Loucy (cell line): ENCODE data around the gene COL6A1.

Experiments
- H2AFZ ChIP-seq: fragments of 200-600 bp; sonication (generic); 2 replicates; pipeline ENCODE4 v1.6.0; 2016; ENCODE audit warnings: antibody characterized with exemption, mild to moderate bottlenecking, low read length, moderate library complexity
- H3F3A ChIP-seq: fragments of 200-600 bp; 2 replicates; pipeline ENCODE4 v1.6.0; 2016; ENCODE audit warnings: antibody characterized with exemption, low read depth, mild to moderate bottlenecking
- H3K27me3 ChIP-seq: fragments of 200-600 bp; sonication (generic); 2 replicates; pipeline ENCODE4 v1.6.1; 2014; ENCODE audit warnings: low read length, mild to moderate bottlenecking; ENCODE audit not compliant: insufficient read depth, poor library complexity, severe bottlenecking
- H3K36me3 ChIP-seq: fragments of 200-600 bp; sonication (generic); 2 replicates; pipeline ENCODE4 v1.6.1; 2016; ENCODE audit warnings: low read length; ENCODE audit not compliant: insufficient read depth
- H3K4me1 ChIP-seq: fragments of 200-600 bp; sonication (generic); 2 replicates; pipeline ENCODE4 v1.5.1; 2014; ENCODE audit warnings: low read length, mild to moderate bottlenecking; ENCODE audit not compliant: insufficient read depth, poor library complexity, severe bottlenecking
- H3K4me2 ChIP-seq: fragments of 200-600 bp; sonication (generic); 2 replicates; pipeline ENCODE4 v1.6.0; 2014; ENCODE audit warnings: antibody characterized with exemption, low read length, low read depth, mild to moderate bottlenecking; ENCODE audit not compliant: poor library complexity, severe bottlenecking
- H3K4me3 ChIP-seq: fragments of 200-600 bp; sonication (generic); 2 replicates; pipeline ENCODE4 v1.5.1; 2014; ENCODE audit warnings: low read length, mild to moderate bottlenecking, mixed read lengths; ENCODE audit not compliant: poor library complexity, severe bottlenecking
- H3K79me2 ChIP-seq: fragments of 200-600 bp; sonication (generic); 2 replicates; pipeline ENCODE4 v1.6.1; 2014; ENCODE audit warnings: low read length; ENCODE audit not compliant: insufficient read depth
- H3K9ac ChIP-seq: fragments of 200-600 bp; sonication (generic); 2 replicates; pipeline ENCODE4 v1.6.0; 2014; ENCODE audit warnings: mild to moderate bottlenecking, low read depth, low read length, moderate library complexity; ENCODE audit not compliant: poor library complexity, severe bottlenecking
- H3K9me2 ChIP-seq: fragments of 200-600 bp; sonication (generic); replicated peaks from 2 replicates; pipeline ENCODE4 v1.6.1; 2016; ENCODE audit warnings: low read depth, low read length, mixed read lengths
- H3K9me3 ChIP-seq: fragments of 200-600 bp; sonication (generic); 2 replicates; pipeline ENCODE4 v1.6.1; 2014; ENCODE audit warnings: mild to moderate bottlenecking, antibody characterized with exemption, low read length, low read depth; ENCODE audit not compliant: insufficient read depth
- H4K20me1 ChIP-seq: fragments of 200-600 bp; sonication (generic); 2 replicates; pipeline ENCODE4 v1.6.0; 2014; ENCODE audit warnings: antibody characterized with exemption, low read length, mild to moderate bottlenecking; ENCODE audit not compliant: insufficient read depth, poor library complexity, severe bottlenecking
- EZH2phosphoT487 ChIP-seq: fragments of 200-600 bp; IDR thresholded peaks from 2 replicates; pipeline ENCODE4 v1.6.1; 2018; ENCODE audit warnings: antibody characterized with exemption, mild to moderate bottlenecking, moderate library complexity, borderline replicate concordance
- TF ChIP-seq, protein P1 (sequence below): fragments of 200-600 bp; sonication (generic); conservative IDR thresholded peaks from 2 replicates; pipeline ENCODE4 v1.5.1; 2014; ENCODE audit warnings: mild to moderate bottlenecking, antibody characterized with exemption, low read length

COL6A1 gene

GRCh38 chr21:45944601-45945000 lies 37.0 kb upstream of the COL6A1 start:
- Histone ChIP-seq H3K79me2 (no peaks in the 10 kb centered on the region), H3K9me2 (no peaks in the 10 kb centered on the region), H3K27me3 (no peaks in the 10 kb centered on the region), H3K4me3 (no peak overlapping the region), H3K4me1 (no peaks in the 10 kb centered on the region), H4K20me1 (no peaks in the 10 kb centered on the region), H3F3A (no peaks in the 10 kb centered on the region), H3K9ac (no peak overlapping the region), H3K4me2 (no peak overlapping the region), H3K9me3 (no peaks in the 10 kb centered on the region; the same call in 1 of the 2 replicates), H2AFZ (no peak overlapping the region), H3K36me3 (no peaks in the 10 kb centered on the region)
- TF ChIP-seq EZH2phosphoT487: no peak
- TF ChIP-seq, protein P1, sequence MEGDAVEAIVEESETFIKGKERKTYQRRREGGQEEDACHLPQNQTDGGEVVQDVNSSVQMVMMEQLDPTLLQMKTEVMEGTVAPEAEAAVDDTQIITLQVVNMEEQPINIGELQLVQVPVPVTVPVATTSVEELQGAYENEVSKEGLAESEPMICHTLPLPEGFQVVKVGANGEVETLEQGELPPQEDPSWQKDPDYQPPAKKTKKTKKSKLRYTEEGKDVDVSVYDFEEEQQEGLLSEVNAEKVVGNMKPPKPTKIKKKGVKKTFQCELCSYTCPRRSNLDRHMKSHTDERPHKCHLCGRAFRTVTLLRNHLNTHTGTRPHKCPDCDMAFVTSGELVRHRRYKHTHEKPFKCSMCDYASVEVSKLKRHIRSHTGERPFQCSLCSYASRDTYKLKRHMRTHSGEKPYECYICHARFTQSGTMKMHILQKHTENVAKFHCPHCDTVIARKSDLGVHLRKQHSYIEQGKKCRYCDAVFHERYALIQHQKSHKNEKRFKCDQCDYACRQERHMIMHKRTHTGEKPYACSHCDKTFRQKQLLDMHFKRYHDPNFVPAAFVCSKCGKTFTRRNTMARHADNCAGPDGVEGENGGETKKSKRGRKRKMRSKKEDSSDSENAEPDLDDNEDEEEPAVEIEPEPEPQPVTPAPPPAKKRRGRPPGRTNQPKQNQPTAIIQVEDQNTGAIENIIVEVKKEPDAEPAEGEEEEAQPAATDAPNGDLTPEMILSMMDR: no peak

GRCh38 chr21:45945066-45945867 lies 36.3 kb upstream of the COL6A1 start:
- no peaks in the 10 kb centered on the region for H3K79me2 ChIP-seq
- H3K4me1 ChIP-seq: no peaks in the 10 kb centered on the region
- no peaks in the 10 kb centered on the region for H3F3A ChIP-seq
- H3K4me2 ChIP-seq: no peak overlapping the region
- no peak overlapping the region for H3K9ac ChIP-seq
- H3K9me2 ChIP-seq: no peaks in the 10 kb centered on the region
- H3K4me3 ChIP-seq: no peak overlapping the region
- H4K20me1 ChIP-seq: no peaks in the 10 kb centered on the region
- no peak overlapping the region for H2AFZ ChIP-seq
- TF ChIP-seq EZH2phosphoT487: no peak
- TF ChIP-seq, protein P1: no peak
- no peaks in the 10 kb centered on the region; the same call in 1 of the 2 replicates for H3K9me3 ChIP-seq
- no peaks in the 10 kb centered on the region for H3K36me3 ChIP-seq
- H3K27me3 ChIP-seq: no peaks in the 10 kb centered on the region

- H3K79me2 ChIP-seq: no peaks in the 10 kb centered on the region
- TF ChIP-seq, protein P1: no peak
- no peak for TF ChIP-seq EZH2phosphoT487
- H3F3A ChIP-seq: no peaks in the 10 kb centered on the region
- H3K36me3 ChIP-seq: no peaks in the 10 kb centered on the region
- no peaks in the 10 kb centered on the region for H3K27me3 ChIP-seq
- H3K9me2 ChIP-seq: no peaks in the 10 kb centered on the region
- H3K4me1 ChIP-seq: no peaks in the 10 kb centered on the region
- H3K9me3 ChIP-seq: no peaks in the 10 kb centered on the region; the same call in 1 of the 2 replicates
- no peak overlapping the region for H3K4me3 ChIP-seq
- H4K20me1 ChIP-seq: no peaks in the 10 kb centered on the region
- H2AFZ ChIP-seq: no peak overlapping the region
- H3K9ac ChIP-seq: no peak overlapping the region
- H3K4me2 ChIP-seq: no peak overlapping the region
These were observed 35.7 kb upstream of the COL6A1 start for GRCh38 chr21:45945868-45946210.
